H9 (cell line): ENCODE results near the gene RIGI. TPM values are rescaled to one million over a fixed set of nuclear protein-coding genes. Genes with fewer than 3 reads are reported as not detected.
A peak's percentile ranks its signal among the peaks of the same experiment; 100 is the strongest.

Experiments used
- DNase-seq: peaks from one replicate; pipeline ENCODE4 v3.0.0-alpha.2; 2017
- H2AFZ ChIP-seq: one replicate; pipeline ENCODE4 v1.6.1; 2013; ENCODE audit warnings: mild to moderate bottlenecking, low read length, control low read depth, moderate library complexity
- H2AK5ac ChIP-seq: 2 replicates; pipeline ENCODE4 v1.6.1; 2013; ENCODE audit warnings: low read length, control low read depth, mixed read lengths; ENCODE audit not compliant: insufficient read length
- H2BK120ac ChIP-seq: one replicate; pipeline ENCODE4 v1.6.1; 2013; ENCODE audit warnings: low read depth, mild to moderate bottlenecking, low read length, control low read depth, inconsistent platforms; ENCODE audit not compliant: poor library complexity, severe bottlenecking
- H2BK12ac ChIP-seq: 2 replicates; pipeline ENCODE4 v1.6.1; 2013; ENCODE audit warnings: low read length, control low read depth, mixed read lengths, low read depth; ENCODE audit not compliant: insufficient read length
- H2BK15ac ChIP-seq: 2 replicates; pipeline ENCODE4 v1.6.1; 2013; ENCODE audit warnings: low read depth, low read length, control low read depth
- H2BK20ac ChIP-seq: one replicate; pipeline ENCODE4 v1.6.1; 2013; ENCODE audit warnings: low read depth, mild to moderate bottlenecking, low read length, control low read depth, inconsistent platforms; ENCODE audit not compliant: poor library complexity, severe bottlenecking
- H2BK5ac ChIP-seq: 2 replicates; pipeline ENCODE4 v1.6.1; 2013; ENCODE audit warnings: low read length, control low read depth, mixed read lengths; ENCODE audit not compliant: insufficient read length
- H3K14ac ChIP-seq: 2 replicates; pipeline ENCODE4 v1.6.1; 2013; ENCODE audit warnings: low read length, control low read depth; ENCODE audit not compliant: insufficient read depth
- H3K18ac ChIP-seq: 2 replicates; pipeline ENCODE4 v1.6.1; 2013; ENCODE audit warnings: low read depth, mild to moderate bottlenecking, mixed read lengths, low read length, control low read depth; ENCODE audit not compliant: insufficient read length
- H3K23ac ChIP-seq: 2 replicates; pipeline ENCODE4 v1.6.1; 2013; ENCODE audit warnings: low read length, control low read depth, mixed read lengths, low read depth; ENCODE audit not compliant: insufficient read length
- H3K23me2 ChIP-seq: 2 replicates; pipeline ENCODE4 v1.6.1; 2013; ENCODE audit warnings: low read depth, mild to moderate bottlenecking, mixed read lengths, low read length, control low read depth; ENCODE audit not compliant: insufficient read length, poor library complexity, severe bottlenecking
- H3K27ac ChIP-seq: 2 replicates; pipeline ENCODE4 v1.5.1; 2013; ENCODE audit warnings: low read length, control low read depth, mixed read lengths, low read depth; ENCODE audit not compliant: insufficient read length
- H3K27me3 ChIP-seq: 2 replicates; pipeline ENCODE4 v1.6.1; 2013; ENCODE audit warnings: low read length, control low read depth, inconsistent platforms; ENCODE audit not compliant: insufficient read depth
- H3K4ac ChIP-seq: 2 replicates; pipeline ENCODE4 v1.6.1; 2013; ENCODE audit warnings: low read depth, mild to moderate bottlenecking, control low read depth, inconsistent platforms, low read length, moderate library complexity
- H3K4me1 ChIP-seq: 2 replicates; pipeline ENCODE4 v1.6.1; 2013; ENCODE audit warnings: low read length, control low read depth, inconsistent platforms; ENCODE audit not compliant: insufficient read depth
- H3K4me2 ChIP-seq: 2 replicates; pipeline ENCODE4 v1.6.1; 2013; ENCODE audit warnings: low read length, control low read depth, mixed read lengths; ENCODE audit not compliant: insufficient read length, insufficient read depth
- H3K56ac ChIP-seq: 2 replicates; pipeline ENCODE4 v1.6.1; 2013; ENCODE audit warnings: low read depth, mild to moderate bottlenecking, mixed read lengths, low read length, control low read depth; ENCODE audit not compliant: insufficient read length
- H3K79me1 ChIP-seq: 2 replicates; pipeline ENCODE4 v1.6.1; 2013; ENCODE audit warnings: low read depth, mild to moderate bottlenecking, moderate library complexity, low read length, control low read depth, inconsistent platforms; ENCODE audit not compliant: insufficient read depth, poor library complexity, severe bottlenecking
- H3K79me2 ChIP-seq: 2 replicates; pipeline ENCODE4 v1.6.1; 2013; ENCODE audit warnings: low read length, control low read depth, inconsistent platforms; ENCODE audit not compliant: insufficient read depth
- H3K9ac ChIP-seq: 2 replicates; pipeline ENCODE4 v1.6.1; 2013; ENCODE audit warnings: low read length, control low read depth, mixed read lengths; ENCODE audit not compliant: insufficient read length; ENCODE audit errors: extremely low read depth
- H3K9me3 ChIP-seq: one replicate; pipeline ENCODE4 v1.6.1; 2013; ENCODE audit warnings: low read depth, low read length, inconsistent platforms; ENCODE audit not compliant: control insufficient read depth
- H3T11ph ChIP-seq: one replicate; pipeline ENCODE4 v1.6.1; 2013; ENCODE audit warnings: mild to moderate bottlenecking, low read length, control low read depth, inconsistent platforms
- H4K20me1 ChIP-seq: one replicate; pipeline ENCODE4 v1.6.1; 2013; ENCODE audit not compliant: control insufficient read depth, insufficient read length, insufficient read depth
- H4K5ac ChIP-seq: 2 replicates; pipeline ENCODE4 v1.6.1; 2013; ENCODE audit warnings: low read depth, mild to moderate bottlenecking, mixed read lengths, low read length, control low read depth; ENCODE audit not compliant: insufficient read length
- H4K8ac ChIP-seq: replicated peaks from 2 replicates; pipeline ENCODE4 v1.6.1; 2013; ENCODE audit warnings: low read length, control low read depth, mixed read lengths, low read depth; ENCODE audit not compliant: insufficient read length
- H4K91ac ChIP-seq: 2 replicates; pipeline ENCODE4 v1.6.1; 2013; ENCODE audit warnings: low read depth, mild to moderate bottlenecking, moderate library complexity, mixed read lengths, low read length, control low read depth; ENCODE audit not compliant: insufficient read length
- H3K27ac Mint-ChIP-seq, 3 experiments: 2 replicates in 2 of 3; 3 replicates in 1 of 3; pipeline ENCODE4 v1.8.0; 2020 to 2021; ENCODE audit warnings: mixed read lengths in 3 of 3, mild to moderate bottlenecking in 1 of 3, moderate library complexity in 1 of 3
- H3K27me3 Mint-ChIP-seq: 2 replicates; pipeline ENCODE4 v1.8.0; 2021; ENCODE audit warnings: low read depth, mild to moderate bottlenecking, moderate library complexity, mixed read lengths
- H3K36me3 Mint-ChIP-seq, 3 experiments: 2 replicates in 2 of 3; 3 replicates in 1 of 3; pipeline ENCODE4 v1.8.0; 2020 to 2021; ENCODE audit warnings: low read depth in 3 of 3, mixed read lengths in 3 of 3; ENCODE audit not compliant: insufficient read depth in 1 of 3
- H3K4me1 Mint-ChIP-seq, 2 experiments: 2 replicates each; pipeline ENCODE4 v1.8.0; 2020; ENCODE audit warnings: mixed read lengths in 2 of 2
- H3K4me3 Mint-ChIP-seq, 2 experiments: 2 replicates in 1 of 2; 3 replicates in 1 of 2; pipeline ENCODE4 v1.8.0; 2020 to 2021; ENCODE audit warnings: mild to moderate bottlenecking in 2 of 2, mixed read lengths in 2 of 2, moderate library complexity in 1 of 2
- H3K9me3 Mint-ChIP-seq, 2 experiments: 2 replicates in 1 of 2; 3 replicates in 1 of 2; pipeline ENCODE4 v1.8.0; 2020; ENCODE audit warnings: mild to moderate bottlenecking in 2 of 2, mixed read lengths in 2 of 2, moderate library complexity in 1 of 2
- CTCF ChIP-seq: fragments of 200-600 bp; sonication (generic); conservative IDR thresholded peaks from 3 replicates; pipeline ENCODE4 v1.8.0; 2021; ENCODE audit warnings: antibody characterized with exemption, mild to moderate bottlenecking
- WGBS: extraction: QIAGEN DNeasy Blood & Tissue Kit; methylation state at CpG from one replicate; pipeline ENCODE4 v1.1.7; 2013; ENCODE audit warnings: missing lambda C conversion rate, low lambda C conversion rate, mixed read lengths; ENCODE audit not compliant: insufficient read length; ENCODE audit errors: extremely low coverage; 5-methylcytosine and 5-hydroxymethylcytosine counted together
- total RNA-seq: library from RNA; stranded (reverse); gene quantifications from 2 replicates; pipeline ENCODE4 v1.2.1, GENCODE V29; 2021

Gene RIGI
- total RNA-seq, 1 experiment from 2014 or later, result 4.1 TPM

- Histone ChIP-seq H3K4ac (peak overlapping the region; percentile 8; the same call in 1 of the 2 replicates), H4K20me1 (no peaks in the 10 kb centered on the region), H3K23ac (no peak overlapping the region), H2BK5ac (no peak overlapping the region), H2AK5ac (no peak overlapping the region), H2AFZ (no peak overlapping the region), H3K14ac (peak overlapping the region; percentile 55), H3K23me2 (no peaks in the 10 kb centered on the region), H2BK20ac (no peak overlapping the region), H3K27me3 (no peaks in the 10 kb centered on the region), H3K4me2 (peak overlapping the region; percentile 94), H3K27ac (peak overlapping the region; percentile 55), H2BK120ac (no peak overlapping the region), H3K4me1 (no peaks in the 10 kb centered on the region; the same call in 1 of the 2 replicates), H4K8ac (no peak overlapping the region), H3K79me1 (no peaks in the 10 kb centered on the region), H3T11ph (no peak overlapping the region), H4K91ac (no peak overlapping the region), H4K5ac (no peak overlapping the region), H3K18ac (peak overlapping the region; percentile 52), H3K79me2 (peaks cover 31% of the 10 kb centered on the region), H3K9ac (peak overlapping the region; percentile 94), H2BK12ac (no peak overlapping the region), H2BK15ac (no peak overlapping the region), H3K56ac (no peak overlapping the region), H3K9me3 (no peaks in the 10 kb centered on the region)
- Mint-ChIP-seq H3K27ac (peak overlapping the region; percentile 97 to 100 (median 99)), H3K4me3 (peak overlapping the region; percentile 87 to 97), H3K9me3 (no peaks in the 10 kb centered on the region; a peak in 1 of 5 replicates), H3K4me1 (peaks cover 14 to 28% of the 10 kb centered on the region in 2 experiments), H3K36me3 (peaks cover 17 to 32% (median 30%) of the 10 kb centered on the region in 3 experiments), H3K27me3 (no peaks in the 10 kb centered on the region; the same call in 1 of the 2 replicates)
- TF ChIP-seq CTCF, result no peak; the same call in 2 of the 3 replicates
- WGBS, result no CpG with 5 or more reads among the region's 75 CpGs
- peak; percentile 99 for DNase-seq
Observed at GRCh38 chr9:32550562-32551275, 24.7 kb upstream of the RIGI start.
